Endothelial cell of umbilical vein (primary cell): Measurements from ENCODE around the gene TBL3. TPM values are rescaled to one million over a fixed set of nuclear protein-coding genes. Genes with fewer than 3 reads are reported as not detected.

ENCODE experiments used
- BruUV-seq: library from RNA; stranded (reverse); fragments of 400-500 nt; replicated peaks from 2 replicates; lab custom pipeline; 2021; lab: Mats Ljungman, UMichigan
- CTCF ChIA-PET: fragments of 300-600, 350-600 bp; sonication (Branson Sonifier 250); formaldehyde crosslinking; loops from one replicate; lab custom pipeline; 2021; ENCODE audit warnings: antibody characterized with exemption, inconsistent platforms; lab: Charles Lee
- POLR2A ChIA-PET: fragments of 300-600, 350-600 bp; sonication (Branson Sonifier 250); formaldehyde crosslinking; loops from one replicate; lab custom pipeline; 2021; ENCODE audit warnings: antibody characterized with exemption, inconsistent platforms; lab: Charles Lee
- DNase-seq: peaks from one replicate; pipeline ENCODE4 v3.0.0-alpha.2; 2011; ENCODE audit warnings: low read depth, low spot score
- FAIRE-seq: peaks from 2 replicates; lab custom pipeline; 2011; peaks lifted over from hg19 to GRCh38; lab: Jason Lieb, UNC
- H2AFZ ChIP-seq: 2 replicates; pipeline ENCODE4 v1.6.0; 2012; ENCODE audit warnings: low read depth, low read length, control low read depth, inconsistent platforms
- H3K27ac ChIP-seq: 2 replicates; pipeline ENCODE4 v1.5.1; 2011; ENCODE audit warnings: low read depth, mild to moderate bottlenecking, control low read depth, low read length, moderate library complexity; ENCODE audit not compliant: insufficient read depth
- H3K27me3 ChIP-seq, 2 experiments: 2 replicates each; pipeline versions ENCODE4 v1.6.0 to v1.6.1; 2011; ENCODE audit warnings: low read length in 2 of 2, mixed read lengths in 1 of 2; ENCODE audit not compliant: control insufficient read depth in 2 of 2, insufficient read depth in 2 of 2
- H3K36me3 ChIP-seq, 2 experiments: 2 replicates in 1 of 2; 3 replicates in 1 of 2; pipeline ENCODE4 v1.5.1; 2011; ENCODE audit warnings: low read length in 2 of 2, mild to moderate bottlenecking in 1 of 2, moderate library complexity in 1 of 2; ENCODE audit not compliant: control insufficient read depth in 2 of 2, insufficient read depth in 2 of 2; ENCODE audit errors: extremely low read depth in 1 of 2
- H3K4me1 ChIP-seq: 3 replicates; pipeline ENCODE4 v1.5.1; 2011; ENCODE audit warnings: mild to moderate bottlenecking, low read length; ENCODE audit not compliant: control insufficient read depth, insufficient read depth; ENCODE audit errors: extremely low read depth
- H3K4me2 ChIP-seq: 2 replicates; pipeline ENCODE4 v1.6.1; 2011; ENCODE audit warnings: low read length, control low read depth, mixed read lengths; ENCODE audit not compliant: insufficient read depth
- H3K4me3 ChIP-seq, 3 experiments: fragments of 200-600 bp in 1 of 3; sonication (generic), shearing (Covaris generic) in 1 of 3; replicated peaks in 1 of 3; 2 replicates each; pipeline ENCODE4 v1.5.1; 2011 to 2016; ENCODE audit warnings: control low read depth in 3 of 3, low read length in 3 of 3, mild to moderate bottlenecking in 2 of 3, inconsistent platforms in 1 of 3, low read depth in 1 of 3, moderate library complexity in 1 of 3; ENCODE audit not compliant: insufficient read depth in 1 of 3
- H3K79me2 ChIP-seq: 2 replicates; pipeline ENCODE4 v1.6.0; 2012; ENCODE audit warnings: low read length, inconsistent platforms; ENCODE audit not compliant: control insufficient read depth, insufficient read depth
- H3K9ac ChIP-seq: replicated peaks from 2 replicates; pipeline ENCODE3; 2011; ENCODE audit warnings: low read length, control low read depth; ENCODE audit not compliant: insufficient read depth; ENCODE audit errors: extremely low read depth
- H3K9me1 ChIP-seq: replicated peaks from 3 replicates; pipeline ENCODE4 v1.6.0; 2011; ENCODE audit warnings: mild to moderate bottlenecking, low read length; ENCODE audit not compliant: control insufficient read depth, insufficient read depth; ENCODE audit errors: extremely low read depth
- H3K9me3 ChIP-seq: replicated peaks from 2 replicates; pipeline ENCODE4 v1.5.1; 2012; ENCODE audit warnings: low read length, inconsistent platforms; ENCODE audit not compliant: control insufficient read depth, insufficient read depth
- H4K20me1 ChIP-seq: replicated peaks from 2 replicates; pipeline ENCODE3; 2011; ENCODE audit warnings: mild to moderate bottlenecking, low read length; ENCODE audit not compliant: control insufficient read depth, insufficient read depth; ENCODE audit errors: extremely low read depth
- EZH2 ChIP-seq: IDR thresholded peaks from 2 replicates; pipeline ENCODE4 v1.6.1; 2012; ENCODE audit warnings: borderline replicate concordance, low read depth, mild to moderate bottlenecking, moderate library complexity, low read length, inconsistent platforms; ENCODE audit not compliant: severe bottlenecking
- FOS ChIP-seq: IDR thresholded peaks from 2 replicates; pipeline ENCODE4 v1.6.1; 2011; ENCODE audit warnings: mild to moderate bottlenecking, low read length, moderate library complexity, borderline replicate concordance; ENCODE audit not compliant: insufficient read depth
- GATA2 ChIP-seq: IDR thresholded peaks from 2 replicates; pipeline ENCODE4 v1.7.0; 2011; ENCODE audit warnings: low read depth, mild to moderate bottlenecking, moderate library complexity, mixed read lengths, low read length; ENCODE audit not compliant: insufficient read length, insufficient read depth
- JUN ChIP-seq: IDR thresholded peaks from 2 replicates; pipeline ENCODE4 v1.6.1; 2011; ENCODE audit warnings: borderline replicate concordance, low read depth; ENCODE audit not compliant: insufficient read length, insufficient read depth
- MAX ChIP-seq: IDR thresholded peaks from 2 replicates; pipeline ENCODE4 v1.6.1; 2011; ENCODE audit not compliant: insufficient read depth, insufficient read length
- MYC ChIP-seq: IDR thresholded peaks from one replicate; pipeline ENCODE4 v1.6.1; 2011; ENCODE audit warnings: mild to moderate bottlenecking, low read depth, low read length
- POLR2A ChIP-seq: IDR thresholded peaks from 2 replicates; pipeline ENCODE4 v1.6.1; 2012; ENCODE audit warnings: low read depth, mild to moderate bottlenecking, control low read depth, low read length
- POLR2AphosphoS5 ChIP-seq: IDR thresholded peaks from 2 replicates; pipeline ENCODE4 v1.6.1; 2012; ENCODE audit warnings: low read depth, mild to moderate bottlenecking, control low read depth, low read length, moderate library complexity; ENCODE audit not compliant: insufficient read depth
- dilution Hi-C: fragments of 300-500 bp; cut with MboI; formaldehyde crosslinking; loops from one replicate; pipeline ENCODE4 v1.15.0; 2019; ENCODE audit warnings: low sequenced_read_pairs; ENCODE audit not compliant: extremely low pct_ligation_motif_present
- intact Hi-C: fragments of 100-400 bp; cut with micrococcal nuclease; formaldehyde crosslinking; loops from one replicate; pipeline ENCODE4 v1.10.0; 2022
- polyA plus RNA-seq, 4 experiments: library from polyadenylated mRNA; depleted of rRNA in 3 of 4; stranded (reverse) in 3 of 4; unstranded in 1 of 4; fragments of >200 nt; gene quantifications; 2 replicates each; pipeline versions ENCODE4 v1.2.1 to v1.2.3, GENCODE V29; 2011 to 2012; ENCODE audit warnings: missing spikeins in 1 of 4
- total RNA-seq: library from RNA; stranded (reverse); gene quantifications from 2 replicates; pipeline ENCODE4 v1.2.3, GENCODE V29; 2021
- TF ChIP-seq, protein P1 (sequence below), 2 donors: IDR thresholded peaks; 1 replicate in 1 of 2; 2 replicates in 1 of 2; pipeline ENCODE4 v1.5.1; 2011; ENCODE audit warnings: low read length in 2 of 2, mild to moderate bottlenecking in 2 of 2, moderate library complexity in 2 of 2, control low read depth in 1 of 2, inconsistent platforms in 1 of 2, low read depth in 1 of 2; ENCODE audit not compliant: insufficient read depth in 1 of 2; ENCODE audit errors: extremely low read depth in 1 of 2

The TBL3 gene
- total and polyA plus RNA-seq, 2 donors (not counting 3 experiments of a cell fraction or from before 2014, with no cell fraction given): 42.2 to 77.1 TPM

DNA sequence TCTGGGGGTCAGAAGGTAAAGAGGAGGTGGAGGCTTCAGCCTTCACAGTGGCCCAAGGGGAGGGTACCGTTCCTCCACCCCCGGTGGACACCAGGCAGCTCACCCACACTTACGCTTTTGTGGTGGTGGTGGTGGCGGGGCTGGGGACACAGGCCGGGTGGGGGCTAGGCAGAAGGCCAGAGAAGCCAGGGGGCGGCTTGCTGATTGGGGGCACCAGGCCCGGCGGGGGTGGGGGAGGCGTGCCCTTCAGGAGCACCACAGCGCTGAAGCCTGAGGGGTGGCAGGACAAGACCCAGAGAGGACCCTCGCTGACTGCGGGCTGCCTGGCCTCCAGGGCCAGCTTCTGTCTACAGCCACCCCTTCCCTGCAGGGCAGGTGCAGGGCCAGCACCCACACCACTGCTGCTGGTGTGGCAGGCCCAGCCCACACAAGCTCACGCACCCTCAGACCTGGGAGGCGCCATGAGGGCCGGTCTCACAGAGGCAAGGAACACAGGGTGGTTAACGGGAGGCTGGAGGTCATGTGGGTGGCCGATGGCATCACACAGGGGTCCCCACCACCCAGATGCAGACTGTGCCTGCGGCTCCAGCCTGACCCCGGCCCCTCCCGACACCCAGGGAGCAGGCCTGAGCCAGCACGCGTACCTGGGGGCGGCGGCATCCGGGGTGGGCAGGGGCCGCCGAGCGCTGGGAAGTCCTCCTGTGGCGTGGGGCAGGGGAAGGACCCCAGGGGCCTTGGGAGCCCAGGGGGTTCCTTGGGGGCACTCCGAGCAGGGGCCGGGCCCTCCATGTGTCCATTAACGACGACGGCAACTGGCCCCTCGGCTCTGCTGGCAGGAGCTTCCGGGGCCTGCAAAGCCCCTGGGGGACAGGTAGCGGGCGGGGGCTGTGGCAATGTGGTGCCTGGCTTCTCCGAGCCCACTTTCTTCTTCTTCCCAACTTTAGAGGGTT is 27.3 kb downstream of the TBL3 start:
- H3K9ac ChIP-seq: no peak overlapping the region
- no peak overlapping the region for H2AFZ ChIP-seq
- H3K4me1 ChIP-seq: peaks cover 3% of the 10 kb centered on the region
- H3K4me3 ChIP-seq: no peak overlapping the region
- DNase-seq (no peak), FAIRE-seq (no peak)
- ChIA-PET POLR2A (no interaction called here), CTCF (no interaction called here)
- peaks cover 15% of the 10 kb centered on the region for H3K79me2 ChIP-seq
- no peaks in the 10 kb centered on the region for H3K27me3 ChIP-seq
- H3K27ac ChIP-seq: no peak overlapping the region
- intact Hi-C loops (no loop called here), dilution Hi-C loops (no loop called here)
- TF ChIP-seq MAX (no peak), JUN (no peak)
- H3K9me3 ChIP-seq: no peaks in the 10 kb centered on the region
- peaks cover 0 to 53% of the 10 kb centered on the region in 2 experiments for H3K36me3 ChIP-seq
- no peaks in the 10 kb centered on the region for H4K20me1 ChIP-seq
- no TSS peak for BruUV-seq
- no peaks in the 10 kb centered on the region for H3K9me1 ChIP-seq
- H3K4me2 ChIP-seq: no peak overlapping the region

DNA sequence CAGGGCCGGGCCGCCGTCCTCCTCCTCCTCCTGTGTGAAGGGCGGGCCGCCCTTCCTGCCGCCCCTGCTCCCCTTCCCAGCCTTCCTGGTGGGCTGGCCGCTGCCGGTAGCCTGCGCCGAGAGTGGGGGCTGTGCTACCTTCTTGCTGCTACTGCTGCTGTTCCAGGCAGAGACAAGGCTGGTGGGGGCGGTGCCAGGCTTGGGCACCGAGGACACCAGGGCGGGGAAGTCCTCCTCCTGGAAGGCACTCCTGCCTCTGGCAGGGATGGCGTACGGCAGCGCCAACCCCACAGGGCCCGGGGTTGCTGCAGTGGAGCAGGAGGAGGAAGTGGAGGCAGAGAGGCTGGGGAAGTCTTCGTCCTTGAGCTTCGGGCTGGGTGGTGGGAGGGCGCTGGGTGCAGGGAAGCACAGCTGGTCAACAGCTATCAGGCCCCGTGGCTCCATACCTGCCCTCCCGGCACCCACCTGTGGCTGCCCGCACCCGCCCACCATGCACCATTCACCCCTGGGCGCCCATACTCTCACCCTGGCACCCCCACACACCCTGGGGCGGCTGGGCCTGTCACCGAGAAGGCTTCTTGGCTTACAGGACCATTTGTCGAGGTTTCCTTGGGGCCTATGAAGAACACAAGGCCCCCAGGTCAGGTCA is 28.1 kb downstream of the TBL3 start:
- ChIA-PET CTCF (interaction anchor here (1.9 kb wide), 1 partner anchor 141 kb away, joined by 12 read pairs; no protein-coding TSS in a partner anchor), POLR2A (interaction anchor here (0.6 kb wide), 1 partner anchor 21 kb away, joined by 8 read pairs; no protein-coding TSS in a partner anchor)
- peaks cover 0 to 53% of the 10 kb centered on the region in 2 experiments for H3K36me3 ChIP-seq
- no peak overlapping the region for H3K27ac ChIP-seq
- H3K27me3 ChIP-seq: no peaks in the 10 kb centered on the region
- H3K4me1 ChIP-seq: peaks cover 8% of the 10 kb centered on the region
- FAIRE-seq (no peak), DNase-seq (no peak)
- H3K9me1 ChIP-seq: no peaks in the 10 kb centered on the region
- H3K9me3 ChIP-seq: no peaks in the 10 kb centered on the region
- no peak overlapping the region for H2AFZ ChIP-seq
- H3K79me2 ChIP-seq: peaks cover 24% of the 10 kb centered on the region
- intact Hi-C loops: no loop called here
- no peak overlapping the region for H3K4me3 ChIP-seq
- TF ChIP-seq GATA2: no peak
- TF ChIP-seq MYC: no peak
- TF ChIP-seq POLR2A: no peak
- TF ChIP-seq JUN: no peak
- TF ChIP-seq EZH2: no peak
- no peak for TF ChIP-seq POLR2AphosphoS5
- TF ChIP-seq FOS: no peak
- TF ChIP-seq, protein P1, sequence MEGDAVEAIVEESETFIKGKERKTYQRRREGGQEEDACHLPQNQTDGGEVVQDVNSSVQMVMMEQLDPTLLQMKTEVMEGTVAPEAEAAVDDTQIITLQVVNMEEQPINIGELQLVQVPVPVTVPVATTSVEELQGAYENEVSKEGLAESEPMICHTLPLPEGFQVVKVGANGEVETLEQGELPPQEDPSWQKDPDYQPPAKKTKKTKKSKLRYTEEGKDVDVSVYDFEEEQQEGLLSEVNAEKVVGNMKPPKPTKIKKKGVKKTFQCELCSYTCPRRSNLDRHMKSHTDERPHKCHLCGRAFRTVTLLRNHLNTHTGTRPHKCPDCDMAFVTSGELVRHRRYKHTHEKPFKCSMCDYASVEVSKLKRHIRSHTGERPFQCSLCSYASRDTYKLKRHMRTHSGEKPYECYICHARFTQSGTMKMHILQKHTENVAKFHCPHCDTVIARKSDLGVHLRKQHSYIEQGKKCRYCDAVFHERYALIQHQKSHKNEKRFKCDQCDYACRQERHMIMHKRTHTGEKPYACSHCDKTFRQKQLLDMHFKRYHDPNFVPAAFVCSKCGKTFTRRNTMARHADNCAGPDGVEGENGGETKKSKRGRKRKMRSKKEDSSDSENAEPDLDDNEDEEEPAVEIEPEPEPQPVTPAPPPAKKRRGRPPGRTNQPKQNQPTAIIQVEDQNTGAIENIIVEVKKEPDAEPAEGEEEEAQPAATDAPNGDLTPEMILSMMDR (IDR thresholded peaks at IDR 0.05; ENCODE audit: extremely low read depth in 1 of 2, insufficient read depth in 1 of 2, low read depth in 1 of 2, low read length in 2 of 2): no peak
- TF ChIP-seq MAX: no peak
- no TSS peak for BruUV-seq
- dilution Hi-C loops: no loop called here
- H3K4me2 ChIP-seq: no peak overlapping the region
- no peak overlapping the region for H3K9ac ChIP-seq
- H4K20me1 ChIP-seq: no peaks in the 10 kb centered on the region
